HUES6 (cell line): ENCODE measurements around the gene USP13.

Experiments used
- H3K27ac ChIP-seq: 2 replicates; pipeline ENCODE4 v1.7.0; 2013; ENCODE audit warnings: low read depth, mild to moderate bottlenecking, low read length, inconsistent platforms
- H3K27me3 ChIP-seq: 2 replicates; pipeline ENCODE4 v1.6.1; 2013; ENCODE audit warnings: low read length; ENCODE audit not compliant: control insufficient read depth, insufficient read depth
- H3K36me3 ChIP-seq: 2 replicates; pipeline ENCODE4 v1.6.1; 2013; ENCODE audit warnings: low read length; ENCODE audit not compliant: control insufficient read depth, insufficient read depth
- H3K4me1 ChIP-seq: 2 replicates; pipeline ENCODE4 v1.6.1; 2013; ENCODE audit warnings: low read length; ENCODE audit not compliant: control insufficient read depth, insufficient read depth
- H3K4me3 ChIP-seq: 2 replicates; pipeline ENCODE4 v1.5.1; 2013; ENCODE audit warnings: low read depth, low read length
- H3K9ac ChIP-seq: one replicate; pipeline ENCODE4 v1.6.1; 2013; ENCODE audit warnings: mild to moderate bottlenecking, low read length
- H3K9me3 ChIP-seq: 2 replicates; pipeline ENCODE4 v1.6.1; 2013; ENCODE audit warnings: low read depth, low read length; ENCODE audit not compliant: control insufficient read depth, insufficient read depth

The USP13 gene

GRCh38 chr3:179701176-179701827 is 48.5 kb downstream of the USP13 start:
- Histone ChIP-seq H3K27ac (peak overlapping the region; percentile 9; the same call in 1 of the 2 replicates), H3K9ac (no peak overlapping the region), H3K27me3 (no peaks in the 10 kb centered on the region), H3K36me3 (peaks cover 5% of the 10 kb centered on the region; the same call in 1 of the 2 replicates), H3K9me3 (no peaks in the 10 kb centered on the region), H3K4me3 (no peak overlapping the region), H3K4me1 (peaks cover 16% of the 10 kb centered on the region)

DNA sequence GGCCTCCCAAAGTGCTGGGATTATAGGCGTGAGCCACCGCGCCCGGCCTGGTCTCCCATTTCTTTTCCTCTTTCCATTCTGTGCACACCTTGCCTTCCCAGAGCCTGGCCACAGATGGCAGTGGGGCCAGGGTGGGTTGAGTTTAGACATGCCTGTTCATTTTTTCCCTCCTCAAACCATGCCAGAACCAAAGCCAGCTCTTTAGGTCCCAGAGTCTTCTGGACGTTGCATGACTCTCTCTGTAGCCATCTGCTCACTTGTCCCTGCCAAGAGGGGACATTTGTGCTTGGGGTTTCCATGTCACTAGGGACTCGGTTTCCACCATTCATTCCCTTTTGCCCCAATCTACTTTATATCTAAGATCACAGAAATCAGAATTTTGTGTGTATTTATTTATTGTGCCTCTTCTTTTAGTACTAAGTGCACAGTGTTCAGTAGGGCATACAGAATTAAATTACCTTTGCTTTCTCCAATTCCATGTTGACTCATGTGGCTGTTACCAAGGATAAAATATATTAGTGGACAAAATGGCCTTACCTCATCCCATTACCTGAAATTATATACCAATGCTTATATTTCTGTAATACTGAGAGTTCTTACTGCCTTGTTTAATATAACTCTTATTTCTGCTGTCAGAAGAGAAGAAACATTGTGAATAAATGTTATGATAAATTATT is 49.6 kb downstream of the USP13 start:
- peaks cover 8% of the 10 kb centered on the region; the same call in 1 of the 2 replicates for H3K36me3 ChIP-seq
- H3K27me3 ChIP-seq, result no peaks in the 10 kb centered on the region
- H3K4me1 ChIP-seq, result peaks cover 16% of the 10 kb centered on the region
- H3K4me3 ChIP-seq, result no peak overlapping the region
- no peak overlapping the region for H3K27ac ChIP-seq
- no peaks in the 10 kb centered on the region for H3K9me3 ChIP-seq
- H3K9ac ChIP-seq, result no peak overlapping the region

DNA sequence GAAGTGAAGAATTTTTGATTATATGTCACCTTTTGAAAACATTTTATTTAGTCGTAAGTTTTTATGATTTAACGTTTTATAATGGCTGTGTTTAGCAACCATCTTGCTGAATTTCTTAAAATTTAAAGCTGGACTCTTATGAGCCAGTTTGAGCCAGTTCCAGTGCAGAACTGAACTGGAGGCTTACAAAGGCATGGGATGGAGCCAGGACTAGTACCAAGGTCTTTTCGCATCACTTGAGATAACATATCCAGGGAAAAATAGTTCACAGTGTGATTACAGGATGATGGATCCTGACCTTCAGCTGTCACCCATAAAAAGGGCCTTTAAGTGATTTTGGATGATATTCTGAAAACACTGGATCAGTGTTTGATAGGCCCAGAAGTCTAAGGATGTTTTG is 51.0 kb downstream of the USP13 start:
- Histone ChIP-seq H3K4me3 (no peak overlapping the region), H3K9me3 (no peaks in the 10 kb centered on the region), H3K27me3 (no peaks in the 10 kb centered on the region), H3K9ac (no peak overlapping the region), H3K27ac (no peak overlapping the region), H3K4me1 (peaks cover 13% of the 10 kb centered on the region), H3K36me3 (peaks cover 12% of the 10 kb centered on the region; the same call in 1 of the 2 replicates)

DNA sequence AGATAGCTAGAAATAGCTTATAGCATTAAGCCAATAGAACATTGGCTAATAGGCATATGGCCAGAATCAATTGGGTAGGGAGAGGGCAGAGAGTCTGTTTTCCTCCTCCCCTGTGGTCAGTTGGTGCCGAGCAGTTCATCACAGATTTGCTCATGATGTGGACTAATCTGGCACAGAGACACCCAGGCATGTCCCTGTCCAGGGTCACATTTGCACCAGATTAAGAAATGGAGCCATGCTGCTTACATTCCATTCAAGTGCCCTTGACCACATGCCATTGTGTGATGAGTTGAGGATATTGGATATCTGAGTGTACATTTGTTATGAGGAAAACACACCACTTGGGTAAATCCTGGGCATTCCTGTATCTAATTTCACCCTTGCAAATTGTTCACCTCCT is 53.4 kb downstream of the USP13 start:
- H3K9ac ChIP-seq, result no peak overlapping the region
- peaks cover 27% of the 10 kb centered on the region for H3K4me1 ChIP-seq
- H3K27ac ChIP-seq, result no peak overlapping the region
- H3K36me3 ChIP-seq, result peaks cover 21% of the 10 kb centered on the region
- no peaks in the 10 kb centered on the region for H3K27me3 ChIP-seq
- no peaks in the 10 kb centered on the region for H3K9me3 ChIP-seq
- H3K4me3 ChIP-seq, result no peak overlapping the region

GRCh38 chr3:179710079-179710478 is 57.2 kb downstream of the USP13 start:
- peak overlapping the region; percentile 30; the same call in 1 of the 2 replicates for H3K4me3 ChIP-seq
- peaks cover 42% of the 10 kb centered on the region for H3K4me1 ChIP-seq
- H3K9ac ChIP-seq, result peak overlapping the region; percentile 5
- H3K27ac ChIP-seq, result peak overlapping the region; percentile 37
- no peaks in the 10 kb centered on the region for H3K9me3 ChIP-seq
- H3K36me3 ChIP-seq, result peaks cover 16% of the 10 kb centered on the region
- H3K27me3 ChIP-seq, result no peaks in the 10 kb centered on the region

DNA sequence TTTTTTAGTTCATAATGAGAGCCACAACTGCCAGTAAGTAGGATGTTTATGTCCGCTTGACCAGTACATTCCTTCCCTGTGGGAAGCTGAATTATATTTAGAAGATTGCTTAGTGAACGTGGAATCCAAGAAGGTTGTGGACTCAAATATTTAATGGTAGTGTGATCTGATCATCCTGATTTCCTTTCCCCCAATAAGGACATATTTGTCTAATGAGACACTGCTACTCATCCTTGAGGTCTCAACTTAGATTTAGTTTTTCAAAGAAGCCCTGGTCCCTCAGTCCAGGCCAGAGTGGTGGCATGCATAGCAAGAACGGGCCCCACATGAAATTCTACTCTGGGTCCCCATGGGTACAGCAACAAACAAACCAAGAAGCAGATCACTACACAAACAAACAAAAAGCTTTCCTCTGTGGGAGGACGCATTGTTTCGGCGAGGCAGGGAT is 60.8 kb downstream of the USP13 start:
- no peak overlapping the region; the same call in 1 of the 2 replicates for H3K27ac ChIP-seq
- no peak overlapping the region for H3K9ac ChIP-seq
- H3K9me3 ChIP-seq, result no peaks in the 10 kb centered on the region
- peaks cover 10% of the 10 kb centered on the region for H3K36me3 ChIP-seq
- H3K4me3 ChIP-seq, result no peak overlapping the region
- peaks cover 44% of the 10 kb centered on the region for H3K4me1 ChIP-seq
- no peaks in the 10 kb centered on the region for H3K27me3 ChIP-seq

GRCh38 chr3:179715582-179715981 is 62.7 kb downstream of the USP13 start:
- H3K4me1 ChIP-seq, result peaks cover 45% of the 10 kb centered on the region

GRCh38 chr3:179716226-179716625 is 63.4 kb downstream of the USP13 start:
- Histone ChIP-seq H3K9ac (no peak overlapping the region), H3K27ac (no peak overlapping the region), H3K9me3 (no peaks in the 10 kb centered on the region), H3K27me3 (no peaks in the 10 kb centered on the region), H3K4me3 (no peak overlapping the region), H3K36me3 (peaks cover 2% of the 10 kb centered on the region), H3K4me1 (peaks cover 39% of the 10 kb centered on the region)

More at GRCh38 chr3:179715582-179715981, 62.7 kb downstream of the USP13 start:
- Histone ChIP-seq H3K36me3 (peaks cover 3% of the 10 kb centered on the region), H3K4me3 (no peak overlapping the region), H3K27me3 (no peaks in the 10 kb centered on the region), H3K9ac (no peak overlapping the region), H3K27ac (no peak overlapping the region), H3K9me3 (no peaks in the 10 kb centered on the region)

DNA sequence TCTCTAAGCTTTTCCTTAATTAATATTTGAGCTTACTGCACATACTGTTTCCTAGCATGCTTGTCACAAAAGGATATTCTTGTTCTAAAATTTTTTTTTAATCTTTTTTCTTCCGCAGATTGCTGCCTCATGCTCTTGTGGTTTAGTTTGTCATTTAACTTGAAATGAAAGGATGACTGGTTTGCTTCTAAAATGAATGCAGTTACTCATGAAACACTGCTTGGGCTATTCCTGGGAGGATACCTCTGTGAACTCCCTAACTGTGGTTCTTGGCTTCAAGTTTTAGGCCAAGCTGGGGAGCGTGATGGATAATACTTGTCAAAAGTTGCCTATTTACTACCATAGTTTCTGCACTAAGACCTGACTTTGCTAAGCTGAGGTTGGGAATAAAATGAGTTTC is 64.0 kb downstream of the USP13 start:
- no peak overlapping the region for H3K9ac ChIP-seq
- no peak overlapping the region for H3K27ac ChIP-seq
- peaks cover 35% of the 10 kb centered on the region for H3K4me1 ChIP-seq
- no peak overlapping the region for H3K4me3 ChIP-seq
- no peaks in the 10 kb centered on the region for H3K9me3 ChIP-seq
- peaks cover 6% of the 10 kb centered on the region for H3K36me3 ChIP-seq
- no peaks in the 10 kb centered on the region for H3K27me3 ChIP-seq

DNA sequence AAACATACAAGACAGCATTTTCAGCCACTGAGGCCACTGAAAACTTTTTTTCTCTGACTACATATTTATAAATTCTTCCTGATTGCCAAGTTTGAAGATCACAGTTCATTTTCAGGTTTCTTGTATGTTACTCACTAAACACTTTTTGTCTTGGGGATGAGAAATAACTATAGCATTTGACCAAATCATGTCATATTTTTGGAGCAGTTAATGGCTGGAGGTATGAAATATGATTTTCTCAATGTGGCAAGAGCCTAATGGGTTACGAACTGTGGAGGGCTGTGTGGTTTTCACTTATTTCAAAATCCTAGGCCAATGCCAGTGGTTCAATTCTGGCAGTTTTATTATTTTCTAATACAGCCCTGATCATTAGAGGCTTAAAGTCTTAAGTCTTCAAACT is 64.4 kb downstream of the USP13 start:
- H3K27ac ChIP-seq, result no peak overlapping the region

GRCh38 chr3:179719048-179719734 is 66.4 kb downstream of the USP13 start:
- H3K27me3 ChIP-seq, result no peaks in the 10 kb centered on the region
- H3K27ac ChIP-seq, result peak overlapping the region; percentile 76; the same call in 1 of the 2 replicates
- peaks cover 23% of the 10 kb centered on the region for H3K4me1 ChIP-seq
- peak overlapping the region; percentile 22; the same call in 1 of the 2 replicates for H3K4me3 ChIP-seq
- H3K9ac ChIP-seq, result peak overlapping the region; percentile 12
- H3K9me3 ChIP-seq, result no peaks in the 10 kb centered on the region
- peaks cover 16% of the 10 kb centered on the region for H3K36me3 ChIP-seq

More for the DNA sequence above, 64.4 kb downstream of the USP13 start:
- H3K4me3 ChIP-seq, result no peak overlapping the region
- no peaks in the 10 kb centered on the region for H3K9me3 ChIP-seq
- peaks cover 7% of the 10 kb centered on the region for H3K36me3 ChIP-seq
- H3K4me1 ChIP-seq, result peaks cover 33% of the 10 kb centered on the region
- H3K27me3 ChIP-seq, result no peaks in the 10 kb centered on the region
- H3K9ac ChIP-seq, result no peak overlapping the region
